Measurements from ENCODE around the gene ABCG4. TPM values are rescaled to one million over a fixed set of nuclear protein-coding genes. Genes with fewer than 3 reads are reported as not detected.

The ABCG4 gene
- total and polyA plus RNA-seq, 2 experiments from 2014 or later, result 0.58 to 1.0 TPM

DNA sequence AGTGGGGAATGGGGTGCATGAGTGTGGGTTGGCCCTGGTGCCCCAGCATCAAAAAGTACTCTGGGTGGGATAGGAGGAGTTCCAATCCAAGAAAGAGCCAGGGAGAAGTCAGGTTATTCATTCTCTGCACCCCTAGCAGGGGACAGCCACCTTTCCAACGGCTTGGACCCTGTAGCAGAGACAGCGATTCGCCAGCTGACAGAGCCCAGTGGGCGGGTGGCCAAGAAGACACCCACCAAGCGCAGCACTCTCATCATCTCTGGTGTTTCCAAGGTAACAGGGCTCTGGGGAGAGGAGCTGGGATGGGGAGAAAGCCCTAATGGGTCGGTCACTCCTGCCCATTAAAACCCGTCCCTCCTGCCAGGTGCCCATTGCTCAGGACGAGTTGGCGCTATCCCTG, 35.1 kb upstream of the ABCG4 start (continued):
- TF ChIP-seq, protein P1, sequence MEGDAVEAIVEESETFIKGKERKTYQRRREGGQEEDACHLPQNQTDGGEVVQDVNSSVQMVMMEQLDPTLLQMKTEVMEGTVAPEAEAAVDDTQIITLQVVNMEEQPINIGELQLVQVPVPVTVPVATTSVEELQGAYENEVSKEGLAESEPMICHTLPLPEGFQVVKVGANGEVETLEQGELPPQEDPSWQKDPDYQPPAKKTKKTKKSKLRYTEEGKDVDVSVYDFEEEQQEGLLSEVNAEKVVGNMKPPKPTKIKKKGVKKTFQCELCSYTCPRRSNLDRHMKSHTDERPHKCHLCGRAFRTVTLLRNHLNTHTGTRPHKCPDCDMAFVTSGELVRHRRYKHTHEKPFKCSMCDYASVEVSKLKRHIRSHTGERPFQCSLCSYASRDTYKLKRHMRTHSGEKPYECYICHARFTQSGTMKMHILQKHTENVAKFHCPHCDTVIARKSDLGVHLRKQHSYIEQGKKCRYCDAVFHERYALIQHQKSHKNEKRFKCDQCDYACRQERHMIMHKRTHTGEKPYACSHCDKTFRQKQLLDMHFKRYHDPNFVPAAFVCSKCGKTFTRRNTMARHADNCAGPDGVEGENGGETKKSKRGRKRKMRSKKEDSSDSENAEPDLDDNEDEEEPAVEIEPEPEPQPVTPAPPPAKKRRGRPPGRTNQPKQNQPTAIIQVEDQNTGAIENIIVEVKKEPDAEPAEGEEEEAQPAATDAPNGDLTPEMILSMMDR (conservative IDR thresholded peaks at IDR 0.05; ENCODE audit: low read depth in 2 of 2), result no peak
- no peak for TF ChIP-seq JUNB (IDR thresholded peaks at IDR 0.05; ENCODE audit: unreplicated experiment)
- TF ChIP-seq STAT1 (IDR thresholded peaks at IDR 0.05; ENCODE audit: unreplicated experiment), result no peak

DNA sequence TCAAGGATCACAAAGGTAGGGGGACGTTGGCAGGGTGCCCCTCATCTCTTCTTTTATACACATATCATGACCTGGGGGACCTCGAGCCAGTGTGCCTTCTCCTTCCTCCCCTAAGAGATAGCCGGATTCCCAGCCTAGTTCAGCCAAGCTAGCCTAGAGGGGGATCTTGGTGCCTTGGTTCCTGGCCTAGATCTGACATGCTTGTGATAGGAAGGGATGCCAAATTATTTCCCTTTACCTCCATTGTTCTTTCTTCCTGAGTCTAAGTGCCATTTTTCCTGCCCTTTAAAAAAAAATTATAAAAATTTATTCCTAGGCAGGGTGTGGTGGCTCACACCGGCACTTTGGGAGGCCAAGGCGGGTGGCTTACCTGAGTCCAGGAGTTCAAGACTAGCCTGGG, 34.5 kb upstream of the ABCG4 start:
- TF ChIP-seq EZH2 (IDR thresholded peaks at IDR 0.05; ENCODE audit: low read depth, unreplicated experiment), result no peak
- no peak for TF ChIP-seq JUNB (IDR thresholded peaks at IDR 0.05; ENCODE audit: unreplicated experiment)
- TF ChIP-seq, protein P2, sequence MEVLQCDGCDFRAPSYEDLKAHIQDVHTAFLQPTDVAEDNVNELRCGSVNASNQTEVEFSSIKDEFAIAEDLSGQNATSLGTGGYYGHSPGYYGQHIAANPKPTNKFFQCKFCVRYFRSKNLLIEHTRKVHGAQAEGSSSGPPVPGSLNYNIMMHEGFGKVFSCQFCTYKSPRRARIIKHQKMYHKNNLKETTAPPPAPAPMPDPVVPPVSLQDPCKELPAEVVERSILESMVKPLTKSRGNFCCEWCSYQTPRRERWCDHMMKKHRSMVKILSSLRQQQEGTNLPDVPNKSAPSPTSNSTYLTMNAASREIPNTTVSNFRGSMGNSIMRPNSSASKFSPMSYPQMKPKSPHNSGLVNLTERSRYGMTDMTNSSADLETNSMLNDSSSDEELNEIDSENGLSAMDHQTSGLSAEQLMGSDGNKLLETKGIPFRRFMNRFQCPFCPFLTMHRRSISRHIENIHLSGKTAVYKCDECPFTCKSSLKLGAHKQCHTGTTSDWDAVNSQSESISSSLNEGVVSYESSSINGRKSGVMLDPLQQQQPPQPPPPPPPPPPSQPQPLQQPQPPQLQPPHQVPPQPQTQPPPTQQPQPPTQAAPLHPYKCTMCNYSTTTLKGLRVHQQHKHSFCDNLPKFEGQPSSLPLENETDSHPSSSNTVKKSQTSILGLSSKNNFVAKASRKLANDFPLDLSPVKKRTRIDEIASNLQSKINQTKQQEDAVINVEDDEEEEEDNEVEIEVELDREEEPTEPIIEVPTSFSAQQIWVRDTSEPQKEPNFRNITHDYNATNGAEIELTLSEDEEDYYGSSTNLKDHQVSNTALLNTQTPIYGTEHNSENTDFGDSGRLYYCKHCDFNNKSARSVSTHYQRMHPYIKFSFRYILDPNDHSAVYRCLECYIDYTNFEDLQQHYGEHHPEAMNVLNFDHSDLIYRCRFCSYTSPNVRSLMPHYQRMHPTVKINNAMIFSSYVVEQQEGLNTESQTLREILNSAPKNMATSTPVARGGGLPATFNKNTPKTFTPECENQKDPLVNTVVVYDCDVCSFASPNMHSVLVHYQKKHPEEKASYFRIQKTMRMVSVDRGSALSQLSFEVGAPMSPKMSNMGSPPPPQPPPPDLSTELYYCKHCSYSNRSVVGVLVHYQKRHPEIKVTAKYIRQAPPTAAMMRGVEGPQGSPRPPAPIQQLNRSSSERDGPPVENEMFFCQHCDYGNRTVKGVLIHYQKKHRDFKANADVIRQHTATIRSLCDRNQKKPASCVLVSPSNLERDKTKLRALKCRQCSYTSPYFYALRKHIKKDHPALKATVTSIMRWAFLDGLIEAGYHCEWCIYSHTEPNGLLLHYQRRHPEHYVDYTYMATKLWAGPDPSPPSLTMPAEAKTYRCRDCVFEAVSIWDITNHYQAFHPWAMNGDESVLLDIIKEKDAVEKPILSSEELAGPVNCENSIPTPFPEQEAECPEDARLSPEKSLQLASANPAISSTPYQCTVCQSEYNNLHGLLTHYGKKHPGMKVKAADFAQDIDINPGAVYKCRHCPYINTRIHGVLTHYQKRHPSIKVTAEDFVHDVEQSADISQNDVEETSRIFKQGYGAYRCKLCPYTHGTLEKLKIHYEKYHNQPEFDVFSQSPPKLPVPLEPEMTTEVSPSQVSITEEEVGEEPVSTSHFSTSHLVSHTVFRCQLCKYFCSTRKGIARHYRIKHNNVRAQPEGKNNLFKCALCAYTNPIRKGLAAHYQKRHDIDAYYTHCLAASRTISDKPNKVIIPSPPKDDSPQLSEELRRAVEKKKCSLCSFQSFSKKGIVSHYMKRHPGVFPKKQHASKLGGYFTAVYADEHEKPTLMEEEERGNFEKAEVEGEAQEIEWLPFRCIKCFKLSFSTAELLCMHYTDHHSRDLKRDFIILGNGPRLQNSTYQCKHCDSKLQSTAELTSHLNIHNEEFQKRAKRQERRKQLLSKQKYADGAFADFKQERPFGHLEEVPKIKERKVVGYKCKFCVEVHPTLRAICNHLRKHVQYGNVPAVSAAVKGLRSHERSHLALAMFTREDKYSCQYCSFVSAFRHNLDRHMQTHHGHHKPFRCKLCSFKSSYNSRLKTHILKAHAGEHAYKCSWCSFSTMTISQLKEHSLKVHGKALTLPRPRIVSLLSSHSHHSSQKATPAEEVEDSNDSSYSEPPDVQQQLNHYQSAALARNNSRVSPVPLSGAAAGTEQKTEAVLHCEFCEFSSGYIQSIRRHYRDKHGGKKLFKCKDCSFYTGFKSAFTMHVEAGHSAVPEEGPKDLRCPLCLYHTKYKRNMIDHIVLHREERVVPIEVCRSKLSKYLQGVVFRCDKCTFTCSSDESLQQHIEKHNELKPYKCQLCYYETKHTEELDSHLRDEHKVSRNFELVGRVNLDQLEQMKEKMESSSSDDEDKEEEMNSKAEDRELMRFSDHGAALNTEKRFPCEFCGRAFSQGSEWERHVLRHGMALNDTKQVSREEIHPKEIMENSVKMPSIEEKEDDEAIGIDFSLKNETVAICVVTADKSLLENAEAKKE (CRISPR knock-in tag; IDR thresholded peaks at IDR 0.05), result no peak
- H3K27me3 Mint-ChIP-seq (ENCODE audit: insufficient read depth, low read depth, poor library complexity), result peaks cover 4% of the 10 kb centered on the region
- ATAC-seq (no peak), DNase-seq (ENCODE audit: low spot score) (no peak)
- no peak overlapping the region for H3K4me2 ChIP-seq
- no peaks in the 10 kb centered on the region for H3F3A ChIP-seq (replicated peaks; ENCODE audit: low read depth)
- H2AFZ ChIP-seq, result no peak overlapping the region
- no peaks in the 10 kb centered on the region for H3K36me3 ChIP-seq (ENCODE audit: insufficient read depth)
- no peak overlapping the region for H3K27ac ChIP-seq (ENCODE audit: low read depth)
- H3K9me2 ChIP-seq (ENCODE audit: insufficient read depth), result no peaks in the 10 kb centered on the region
- no peaks in the 10 kb centered on the region for H3K9me3 Mint-ChIP-seq
- H3K4me3 Mint-ChIP-seq, result no peak overlapping the region
- H3K27ac Mint-ChIP-seq, result no peak overlapping the region
- no peaks in the 10 kb centered on the region; the same call in 2 of the 3 replicates for H3K36me3 Mint-ChIP-seq (ENCODE audit: low read depth)
- peaks cover 7% of the 10 kb centered on the region for H3K4me1 Mint-ChIP-seq
- H4K20me1 ChIP-seq (replicated peaks; ENCODE audit: insufficient read depth), result no peaks in the 10 kb centered on the region
- H3K4me1 ChIP-seq (ENCODE audit: insufficient read depth), result peaks cover 12% of the 10 kb centered on the region
- peaks cover 3% of the 10 kb centered on the region for H3K27me3 ChIP-seq (ENCODE audit: insufficient read depth)
- no peak overlapping the region for H3K4me3 ChIP-seq
- H3K79me2 ChIP-seq (replicated peaks; ENCODE audit: insufficient read depth), result no peaks in the 10 kb centered on the region

Data from GM23338 (cell line).